ENCODE results near the gene GFRA1. TPM values are rescaled to one million over a fixed set of nuclear protein-coding genes. Genes with fewer than 3 reads are reported as not detected.

Gene GFRA1
- total RNA-seq, 1 donor from 2014 or later: 4.2 TPM

- no peaks in the 10 kb centered on the region for H3K27me3 Mint-ChIP-seq (ENCODE audit: unreplicated experiment)
- no peak for DNase-seq (ENCODE audit: low spot score)
- no peak overlapping the region for H3K4me3 Mint-ChIP-seq (ENCODE audit: unreplicated experiment)
- peaks cover 6% of the 10 kb centered on the region for H3K4me1 Mint-ChIP-seq (ENCODE audit: unreplicated experiment)
- no peaks in the 10 kb centered on the region for H3K9me3 Mint-ChIP-seq (ENCODE audit: unreplicated experiment)
- H3K27ac Mint-ChIP-seq (ENCODE audit: unreplicated experiment): no peak overlapping the region
- H3K36me3 Mint-ChIP-seq (ENCODE audit: low read depth, unreplicated experiment): no peaks in the 10 kb centered on the region
- TF ChIP-seq CTCF (IDR thresholded peaks at IDR 0.05; ENCODE audit: unreplicated experiment): no peak
These were observed 243.2 kb downstream of the GFRA1 start for GRCh38 chr10:116029826-116030225.

DNA sequence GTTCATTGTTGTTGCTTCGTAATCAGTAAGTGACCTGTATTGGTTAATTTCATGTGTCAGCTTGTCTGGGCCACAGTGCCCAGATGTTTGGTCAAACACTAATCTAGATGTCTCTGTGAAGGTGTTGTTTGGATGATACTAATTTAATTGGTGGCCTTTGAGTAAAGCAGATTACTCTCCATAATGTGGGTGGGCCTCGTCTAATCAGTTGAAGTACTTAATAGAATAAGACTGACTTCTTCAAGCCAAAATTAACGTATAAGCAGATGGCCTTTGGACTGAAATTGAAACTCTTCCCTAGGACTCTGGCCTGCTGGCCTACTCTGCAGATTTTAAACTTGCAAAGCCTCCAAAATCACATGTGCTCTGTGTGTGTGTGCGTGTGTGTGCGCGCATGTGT, 245.7 kb downstream of the GFRA1 start:
- H3K4me3 Mint-ChIP-seq (ENCODE audit: unreplicated experiment): no peak overlapping the region
- H3K4me1 Mint-ChIP-seq (ENCODE audit: unreplicated experiment): peaks cover 7% of the 10 kb centered on the region
- no peak for TF ChIP-seq CTCF (IDR thresholded peaks at IDR 0.05; ENCODE audit: unreplicated experiment)
- no peaks in the 10 kb centered on the region for H3K27me3 Mint-ChIP-seq (ENCODE audit: unreplicated experiment)
- no peaks in the 10 kb centered on the region for H3K36me3 Mint-ChIP-seq (ENCODE audit: low read depth, unreplicated experiment)
- H3K27ac Mint-ChIP-seq (ENCODE audit: unreplicated experiment): no peak overlapping the region
- H3K9me3 Mint-ChIP-seq (ENCODE audit: unreplicated experiment): no peaks in the 10 kb centered on the region
- DNase-seq (ENCODE audit: low spot score): no peak

DNA sequence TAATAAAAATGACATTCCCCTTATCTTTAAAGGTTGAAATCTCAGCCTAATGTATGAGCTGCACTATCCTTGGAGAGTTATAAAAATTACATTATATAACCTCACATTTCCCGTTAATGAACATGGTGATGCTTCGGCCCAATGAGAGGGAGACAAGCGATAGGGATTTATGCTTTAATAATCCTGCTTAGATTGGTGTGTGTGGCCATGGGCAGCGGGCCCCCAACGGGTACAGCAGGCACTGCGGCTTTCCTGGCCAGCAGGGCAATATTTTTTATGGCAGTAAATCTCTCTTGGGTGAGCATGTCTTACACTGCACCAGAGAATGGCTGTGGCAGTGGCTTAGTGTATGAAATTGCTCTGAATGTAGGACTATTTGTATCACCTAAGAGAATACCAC, 246.3 kb downstream of the GFRA1 start:
- Mint-ChIP-seq H3K4me1 (ENCODE audit: unreplicated experiment) (peaks cover 7% of the 10 kb centered on the region), H3K9me3 (ENCODE audit: unreplicated experiment) (no peaks in the 10 kb centered on the region), H3K27me3 (ENCODE audit: unreplicated experiment) (no peaks in the 10 kb centered on the region), H3K27ac (ENCODE audit: unreplicated experiment) (no peak overlapping the region), H3K4me3 (ENCODE audit: unreplicated experiment) (no peak overlapping the region), H3K36me3 (ENCODE audit: low read depth, unreplicated experiment) (no peaks in the 10 kb centered on the region)
- DNase-seq (ENCODE audit: low spot score): no peak
- no peak for TF ChIP-seq CTCF (IDR thresholded peaks at IDR 0.05; ENCODE audit: unreplicated experiment)

- Mint-ChIP-seq H3K4me1 (ENCODE audit: unreplicated experiment) (peaks cover 7% of the 10 kb centered on the region), H3K9me3 (ENCODE audit: unreplicated experiment) (no peaks in the 10 kb centered on the region), H3K27ac (ENCODE audit: unreplicated experiment) (no peak overlapping the region), H3K36me3 (ENCODE audit: low read depth, unreplicated experiment) (no peaks in the 10 kb centered on the region), H3K4me3 (ENCODE audit: unreplicated experiment) (no peak overlapping the region), H3K27me3 (ENCODE audit: unreplicated experiment) (no peaks in the 10 kb centered on the region)
- TF ChIP-seq CTCF (IDR thresholded peaks at IDR 0.05; ENCODE audit: unreplicated experiment): no peak
- DNase-seq (ENCODE audit: low spot score): no peak
These were observed 246.7 kb downstream of the GFRA1 start for GRCh38 chr10:116026315-116026714.

GRCh38 chr10:116024271-116024878, 248.6 kb downstream of the GFRA1 start:
- no peak overlapping the region for H3K4me3 Mint-ChIP-seq (ENCODE audit: unreplicated experiment)
- no peak overlapping the region for H3K27ac Mint-ChIP-seq (ENCODE audit: unreplicated experiment)
- DNase-seq (ENCODE audit: low spot score): no peak
- H3K9me3 Mint-ChIP-seq (ENCODE audit: unreplicated experiment): no peaks in the 10 kb centered on the region
- H3K36me3 Mint-ChIP-seq (ENCODE audit: low read depth, unreplicated experiment): no peaks in the 10 kb centered on the region
- no peak for TF ChIP-seq CTCF (IDR thresholded peaks at IDR 0.05; ENCODE audit: unreplicated experiment)
- peaks cover 7% of the 10 kb centered on the region for H3K4me1 Mint-ChIP-seq (ENCODE audit: unreplicated experiment)
- H3K27me3 Mint-ChIP-seq (ENCODE audit: unreplicated experiment): no peaks in the 10 kb centered on the region

Data from endothelial cell (in vitro differentiated cells).